HepG2 (cell line): ENCODE data around the gene GLB1L. TPM values are rescaled to one million over a fixed set of nuclear protein-coding genes. Genes with fewer than 3 reads are reported as not detected.

Source experiments
- CREB1 ChIP-seq, 2 experiments: fragments of 450-650 bp in 1 of 2; IDR thresholded peaks; 2 replicates each; pipeline ENCODE4 v1.6.1; 2016 to 2017; ENCODE audit warnings: control low read depth in 1 of 2, mild to moderate bottlenecking in 1 of 2, missing compliant biosample characterization in 1 of 2, missing genetic modification characterization in 1 of 2
- ETV6 ChIP-seq: sonication (generic); formaldehyde crosslinking; conservative IDR thresholded peaks from 2 replicates; pipeline ENCODE4 v1.4.0; 2020; ENCODE audit warnings: missing genetic modification reagents
- PLSCR1 ChIP-seq: sonication (generic); formaldehyde crosslinking; IDR thresholded peaks from 2 replicates; pipeline ENCODE4 v1.5.0; 2020; ENCODE audit warnings: missing genetic modification reagents, mild to moderate bottlenecking, borderline replicate concordance
- STAT6 ChIP-seq: sonication (generic); formaldehyde crosslinking; IDR thresholded peaks from 2 replicates; pipeline ENCODE4 v1.4.0; 2020; ENCODE audit warnings: missing genetic modification reagents, mild to moderate bottlenecking, borderline replicate concordance
- THAP9 ChIP-seq: sonication (generic); formaldehyde crosslinking; IDR thresholded peaks from 2 replicates; pipeline ENCODE4; 2020; ENCODE audit warnings: missing genetic modification reagents, mild to moderate bottlenecking, borderline replicate concordance
- TIGD3 ChIP-seq: sonication (generic); formaldehyde crosslinking; IDR thresholded peaks from 2 replicates; pipeline ENCODE4 v1.5.1; 2020; ENCODE audit warnings: mild to moderate bottlenecking, missing genetic modification reagents, borderline replicate concordance
- ZBTB20 ChIP-seq: sonication (generic); formaldehyde crosslinking; IDR thresholded peaks from 2 replicates; pipeline ENCODE4 v1.8.1; 2023; ENCODE audit warnings: missing genetic modification reagents, low read depth, mild to moderate bottlenecking, borderline replicate concordance
- ZFP41 ChIP-seq: sonication (generic); formaldehyde crosslinking; IDR thresholded peaks from 2 replicates; pipeline ENCODE4 v1.4.0; 2020; ENCODE audit warnings: mild to moderate bottlenecking, missing genetic modification reagents, borderline replicate concordance
- ZSCAN12 ChIP-seq: sonication (generic); formaldehyde crosslinking; IDR thresholded peaks from 2 replicates; pipeline ENCODE4 v1.9.0; 2021; ENCODE audit warnings: mild to moderate bottlenecking, missing genetic modification reagents
- ZSCAN29 ChIP-seq: sonication (generic); formaldehyde crosslinking; conservative IDR thresholded peaks from 2 replicates; pipeline ENCODE4 v1.4.0; 2020; ENCODE audit warnings: mild to moderate bottlenecking, missing genetic modification reagents
- polyA plus RNA-seq, 8 experiments: library from polyadenylated mRNA; depleted of rRNA in 3 of 8; stranded (reverse) in 7 of 8; unstranded in 1 of 8; fragments of >200 nt; fragmentation: Illumina TruSeq in 4 of 8; extraction: Trizol in 4 of 8; gene quantifications; 2 replicates each; pipeline versions ENCODE4 v1.2.1 to v1.2.3, GENCODE V29; 2011 to 2016; ENCODE audit warnings: low read depth in 4 of 8, missing spikeins in 1 of 8, mixed read lengths in 1 of 8; ENCODE audit not compliant: insufficient read depth in 1 of 8
- total RNA-seq, 5 experiments: library from RNA; depleted of rRNA; stranded (reverse); fragments of >200 nt; fragmentation: Illumina TruSeq; extraction: Trizol; gene quantifications; 2 replicates each; pipeline ENCODE4 v1.2.3, GENCODE V29; 2016; ENCODE audit warnings: low read depth in 1 of 5
- TF ChIP-seq, protein P1 (sequence below): sonication (generic); formaldehyde crosslinking; IDR thresholded peaks from 2 replicates; pipeline ENCODE4 v1.4.0; 2020; ENCODE audit warnings: mild to moderate bottlenecking, missing genetic modification reagents
- TF ChIP-seq, protein P2 (sequence below): sonication (generic); formaldehyde crosslinking; IDR thresholded peaks from 2 replicates; pipeline ENCODE4 v1.5.0; 2020; ENCODE audit warnings: mild to moderate bottlenecking, missing genetic modification reagents
- TF ChIP-seq, protein P3 (sequence below): sonication (generic); formaldehyde crosslinking; IDR thresholded peaks from 2 replicates; pipeline ENCODE4 v1.5.1; 2020; ENCODE audit warnings: missing genetic modification reagents, mild to moderate bottlenecking, borderline replicate concordance

The GLB1L gene
- total and polyA plus RNA-seq, 2 of the 13 experiments (the other 11 are each of a cell fraction or from before 2014, with no cell fraction given) = 6.8 to 7.3 TPM

- no peak for TF ChIP-seq ZFP41 (CRISPR knock-in tag)
- TF ChIP-seq ZSCAN29 = peak; percentile 74; the same call in 1 of the 2 replicates
- 0 out of 2 replicates have a peak, but pooled peaks have one; percentile 52 for TF ChIP-seq ETV6
- no peak for TF ChIP-seq TIGD3
- TF ChIP-seq, protein P1, sequence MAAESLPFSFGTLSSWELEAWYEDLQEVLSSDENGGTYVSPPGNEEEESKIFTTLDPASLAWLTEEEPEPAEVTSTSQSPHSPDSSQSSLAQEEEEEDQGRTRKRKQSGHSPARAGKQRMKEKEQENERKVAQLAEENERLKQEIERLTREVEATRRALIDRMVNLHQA (CRISPR knock-in tag) = no peak
- TF ChIP-seq THAP9 = peak; percentile 44; the same call in 1 of the 2 replicates
- no peak for TF ChIP-seq PLSCR1 (CRISPR knock-in tag)
- TF ChIP-seq, protein P2, sequence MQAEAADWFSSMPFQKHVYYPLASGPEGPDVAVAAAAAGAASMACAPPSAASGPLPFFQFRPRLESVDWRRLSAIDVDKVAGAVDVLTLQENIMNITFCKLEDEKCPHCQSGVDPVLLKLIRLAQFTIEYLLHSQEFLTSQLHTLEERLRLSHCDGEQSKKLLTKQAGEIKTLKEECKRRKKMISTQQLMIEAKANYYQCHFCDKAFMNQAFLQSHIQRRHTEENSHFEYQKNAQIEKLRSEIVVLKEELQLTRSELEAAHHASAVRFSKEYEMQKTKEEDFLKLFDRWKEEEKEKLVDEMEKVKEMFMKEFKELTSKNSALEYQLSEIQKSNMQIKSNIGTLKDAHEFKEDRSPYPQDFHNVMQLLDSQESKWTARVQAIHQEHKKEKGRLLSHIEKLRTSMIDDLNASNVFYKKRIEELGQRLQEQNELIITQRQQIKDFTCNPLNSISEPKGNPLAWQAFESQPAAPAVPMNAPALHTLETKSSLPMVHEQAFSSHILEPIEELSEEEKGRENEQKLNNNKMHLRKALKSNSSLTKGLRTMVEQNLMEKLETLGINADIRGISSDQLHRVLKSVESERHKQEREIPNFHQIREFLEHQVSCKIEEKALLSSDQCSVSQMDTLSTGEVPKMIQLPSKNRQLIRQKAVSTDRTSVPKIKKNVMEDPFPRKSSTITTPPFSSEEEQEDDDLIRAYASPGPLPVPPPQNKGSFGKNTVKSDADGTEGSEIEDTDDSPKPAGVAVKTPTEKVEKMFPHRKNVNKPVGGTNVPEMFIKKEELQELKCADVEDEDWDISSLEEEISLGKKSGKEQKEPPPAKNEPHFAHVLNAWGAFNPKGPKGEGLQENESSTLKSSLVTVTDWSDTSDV (CRISPR knock-in tag) = no peak
- peak; percentile 97 for TF ChIP-seq CREB1 (IDR thresholded peaks at IDR 0.05)
- no peak for TF ChIP-seq CREB1 (CRISPR knock-in tag; IDR thresholded peaks at IDR 0.05)
- no peak for TF ChIP-seq ZSCAN12
- no peak; the same call in 1 of the 2 replicates for TF ChIP-seq STAT6 (CRISPR knock-in tag)
- peak; percentile 64 for TF ChIP-seq ZBTB20
- TF ChIP-seq, protein P3, sequence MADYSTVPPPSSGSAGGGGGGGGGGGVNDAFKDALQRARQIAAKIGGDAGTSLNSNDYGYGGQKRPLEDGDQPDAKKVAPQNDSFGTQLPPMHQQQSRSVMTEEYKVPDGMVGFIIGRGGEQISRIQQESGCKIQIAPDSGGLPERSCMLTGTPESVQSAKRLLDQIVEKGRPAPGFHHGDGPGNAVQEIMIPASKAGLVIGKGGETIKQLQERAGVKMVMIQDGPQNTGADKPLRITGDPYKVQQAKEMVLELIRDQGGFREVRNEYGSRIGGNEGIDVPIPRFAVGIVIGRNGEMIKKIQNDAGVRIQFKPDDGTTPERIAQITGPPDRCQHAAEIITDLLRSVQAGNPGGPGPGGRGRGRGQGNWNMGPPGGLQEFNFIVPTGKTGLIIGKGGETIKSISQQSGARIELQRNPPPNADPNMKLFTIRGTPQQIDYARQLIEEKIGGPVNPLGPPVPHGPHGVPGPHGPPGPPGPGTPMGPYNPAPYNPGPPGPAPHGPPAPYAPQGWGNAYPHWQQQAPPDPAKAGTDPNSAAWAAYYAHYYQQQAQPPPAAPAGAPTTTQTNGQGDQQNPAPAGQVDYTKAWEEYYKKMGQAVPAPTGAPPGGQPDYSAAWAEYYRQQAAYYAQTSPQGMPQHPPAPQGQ = no peak
These were observed 38.7 kb downstream of the GLB1L start, which contains the start of gene ZFAND2B (continued) for GRCh38 chr2:219206328-219207133.
